ENCODE results near the gene TMEM98. TPM values are rescaled to one million over a fixed set of nuclear protein-coding genes. Genes with fewer than 3 reads are reported as not detected.

The TMEM98 gene
- total and polyA plus RNA-seq, 2 of the 8 experiments (the other 6 are each of a cell fraction or from before 2014, with no cell fraction given) = 86.1 to 232 TPM

GRCh38 chr17:32944248-32945020 lies 16.5 kb downstream of the TMEM98 start:
- no peak overlapping the region for H2BK120ac ChIP-seq (replicated peaks; ENCODE audit: low read depth, low read length)
- no peak overlapping the region for H3K4me2 ChIP-seq (ENCODE audit: insufficient read depth in 1 of 2, low read depth in 2 of 2, low read length in 2 of 2)
- no peaks in the 10 kb centered on the region for H4K20me1 ChIP-seq (replicated peaks in 1 of 2; ENCODE audit: control insufficient read depth in 1 of 2, insufficient read depth in 2 of 2, low read length in 2 of 2)
- no peaks in the 10 kb centered on the region for H3K79me2 ChIP-seq (ENCODE audit: control insufficient read depth in 1 of 2, insufficient read depth in 2 of 2, low read length in 2 of 2)
- no peak overlapping the region for H4K8ac ChIP-seq (ENCODE audit: extremely low read depth, insufficient read depth, low read length)
- H2AK5ac ChIP-seq (ENCODE audit: low read depth, low read length) = no peak overlapping the region
- no peak overlapping the region for H3K56ac ChIP-seq (replicated peaks; ENCODE audit: insufficient read length, low read depth, low read length)
- no peaks in the 10 kb centered on the region for H3K79me1 ChIP-seq (ENCODE audit: low read depth, low read length)
- no peak overlapping the region for H3K27ac ChIP-seq (ENCODE audit: low read depth, low read length)
- no peak overlapping the region for H3K23ac ChIP-seq (ENCODE audit: insufficient read length)
- no peak overlapping the region for H2BK5ac ChIP-seq (ENCODE audit: low read depth, low read length)
- peaks cover 3 to 11% (median 9%) of the 10 kb centered on the region in 4 experiments; a peak in 5 of 8 replicates for H3K36me3 ChIP-seq (ENCODE audit: control insufficient read depth in 2 of 4, insufficient read depth in 4 of 4, low read length in 3 of 4)
- no peak overlapping the region for H4K91ac ChIP-seq (replicated peaks; ENCODE audit: insufficient read length, low read length)
- POLR2A ChIA-PET (ENCODE audit: partially characterized antibody) = interaction anchor here (0.7 to 0.9 kb wide), 5 partner anchors 9 to 1210 kb away, joined by 3 to 5 read pairs (median 3); no protein-coding TSS in a partner anchor
- DNase-seq (ENCODE audit: low read depth in 1 of 2, low spot score in 2 of 2) (no peak), FAIRE-seq (no peak)
- H3K27me3 ChIP-seq (replicated peaks in 1 of 4; ENCODE audit: control insufficient read depth in 3 of 4, extremely low read depth in 1 of 4, insufficient read depth in 3 of 4, low read length in 3 of 4) = no peaks in the 10 kb centered on the region; a peak in 1 of 7 replicates
- no peak overlapping the region for H2BK20ac ChIP-seq (ENCODE audit: low read length)
- no peaks in the 10 kb centered on the region for H3K9me3 ChIP-seq (ENCODE audit: insufficient read depth in 2 of 2, low read depth in 1 of 2, low read length in 1 of 2)
- no peaks in the 10 kb centered on the region for H3K23me2 ChIP-seq (ENCODE audit: low read depth, low read length)
- H4K5ac ChIP-seq (ENCODE audit: insufficient read length, low read depth, low read length) = no peak overlapping the region
- no peak overlapping the region for H3K14ac ChIP-seq (ENCODE audit: insufficient read length)
- no peak overlapping the region for H3K4ac ChIP-seq (replicated peaks; ENCODE audit: insufficient read length, low read depth, low read length)
- H2BK15ac ChIP-seq (ENCODE audit: low read length) = no peak overlapping the region
- H3K4me1 ChIP-seq (replicated peaks in 1 of 4; ENCODE audit: control insufficient read depth in 3 of 4, insufficient read depth in 4 of 4, low read length in 3 of 4) = no peaks in the 10 kb centered on the region
- no peak overlapping the region for H3K4me3 ChIP-seq (ENCODE audit: extremely low read depth in 1 of 4, insufficient read depth in 2 of 4, low read depth in 3 of 4, low read length in 4 of 4)
- no peak overlapping the region for H3K9ac ChIP-seq (replicated peaks in 1 of 4; ENCODE audit: extremely low read depth in 1 of 4, low read depth in 3 of 4, low read length in 3 of 4)
- CTCF ChIA-PET (ENCODE audit: partially characterized antibody) = interaction anchor here (1.5 to 5.2 kb wide), 4 partner anchors 15 to 167 kb away, joined by 5 to 43 read pairs (median 16); partner anchors contain the start of gene TMEM98
- no peak overlapping the region for H3K18ac ChIP-seq (ENCODE audit: extremely low read depth, low read length)
- WGBS, 2 experiments (ENCODE audit: extremely low coverage in 1 of 2, insufficient coverage in 1 of 2, insufficient read length in 1 of 2, insufficient replicate concordance in 2 of 2, low coverage in 1 of 2, low lambda C conversion rate in 2 of 2, missing lambda C conversion rate in 1 of 2) = 87% methylated on average over 4 of the region's 4 CpGs; no CpG with 5 or more reads in 1 of the 2 experiments
- H2AFZ ChIP-seq (ENCODE audit: low read length) = no peak overlapping the region
- no peak overlapping the region for H2BK12ac ChIP-seq (ENCODE audit: low read depth, low read length)
- TF ChIP-seq SAP30 (IDR thresholded peaks at IDR 0.05; ENCODE audit: insufficient read depth, insufficient replicate concordance, low read length) (no peak), NANOG (IDR thresholded peaks at IDR 0.05; ENCODE audit: insufficient read depth, low read depth, low read length, poor library complexity, severe bottlenecking) (no peak), EZH2 (IDR thresholded peaks at IDR 0.05; ENCODE audit: low read depth, low read length, severe bottlenecking) (no peak), EP300 (IDR thresholded peaks at IDR 0.05; ENCODE audit: borderline replicate concordance in 1 of 2, low read depth in 2 of 2, low read length in 2 of 2) (no peak), TAF7 (optimal IDR thresholded peaks at IDR 0.05; ENCODE audit: borderline replicate concordance, low read depth, low read length) (no peak), GABPA (IDR thresholded peaks at IDR 0.05; ENCODE audit: borderline replicate concordance, insufficient read depth, low read length) (no peak), ASH2L (IDR thresholded peaks at IDR 0.05; ENCODE audit: low read length) (no peak), JUND (IDR thresholded peaks at IDR 0.05; ENCODE audit: low read length) (no peak)
